Occipital lobe (tissue), 2 donors: Measurements from ENCODE around the gene DCT. TPM values are rescaled to one million over a fixed set of nuclear protein-coding genes. Genes with fewer than 3 reads are reported as not detected.

Source experiments
- DNase-seq: peaks from one replicate; lab custom pipeline; 2025; lab: John Stamatoyannopoulos, UW
- total RNA-seq: library from RNA; depleted of rRNA; stranded (reverse); fragments of >200 nt; gene quantifications from one replicate; pipeline ENCODE4 v1.2.3, GENCODE V29; 2014

Gene DCT
- total RNA-seq, 1 donor from 2014 or later: 0.47 TPM

DNA sequence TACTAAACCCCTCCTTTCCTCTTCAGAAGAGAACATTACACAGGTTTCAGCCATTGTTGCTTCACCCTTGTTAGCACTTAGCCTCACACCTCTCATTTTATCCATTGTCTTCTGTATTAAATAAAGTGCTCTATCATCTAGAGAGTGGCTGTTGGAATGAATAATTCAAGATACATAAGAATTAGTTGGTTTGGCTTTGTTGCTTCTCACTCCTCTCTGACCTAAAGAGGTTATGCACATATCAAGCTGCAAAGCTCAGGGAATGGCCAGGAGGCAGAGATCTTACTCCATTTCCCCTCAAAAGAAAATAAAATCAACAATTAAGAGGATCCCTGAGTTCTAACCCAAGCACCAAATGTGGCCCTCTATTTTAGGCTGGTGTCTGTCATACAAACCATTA is 79.7 kb downstream of the DCT start:
- no peak for DNase-seq

DNA sequence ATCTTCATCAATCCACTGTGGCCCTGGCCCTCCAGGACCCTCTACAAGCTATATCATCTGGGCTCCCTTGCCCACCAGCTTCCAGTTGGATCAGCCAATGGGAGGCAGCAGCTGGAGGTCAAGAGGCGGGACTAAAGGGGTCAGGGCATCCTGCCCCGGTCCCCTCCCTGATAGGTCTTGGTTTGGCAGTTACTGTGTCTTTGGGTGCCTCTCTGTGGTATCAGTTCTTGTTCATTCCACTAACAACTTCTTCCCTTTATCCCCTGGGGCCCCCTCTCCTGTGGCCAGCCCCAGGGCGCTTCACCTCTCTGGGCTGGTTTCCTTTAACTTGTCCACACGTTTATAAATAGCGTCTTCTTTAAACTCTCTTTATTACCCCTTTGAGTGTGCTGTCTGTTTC is 83.6 kb downstream of the DCT start:
- no peak for DNase-seq

DNA sequence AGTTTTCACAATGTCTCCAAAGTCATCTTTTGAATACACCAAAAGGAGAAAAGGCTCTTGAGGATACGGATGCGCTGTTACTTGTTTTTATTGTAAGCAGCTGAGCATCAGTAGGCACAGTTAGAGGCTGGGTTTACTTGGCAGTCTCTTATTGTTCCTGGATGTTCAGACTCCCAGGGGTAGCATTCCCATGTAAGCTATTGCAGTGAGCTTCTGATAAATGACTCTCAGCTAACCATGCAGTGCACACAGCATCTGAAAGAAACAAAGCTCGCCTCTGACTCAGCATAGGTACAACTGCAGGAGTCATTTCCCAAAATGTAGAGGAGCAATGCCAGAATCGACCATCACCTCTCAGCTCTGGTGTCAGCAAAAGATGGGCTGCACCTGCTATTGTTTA is 84.8 kb downstream of the DCT start:
- DNase-seq: no peak

DNA sequence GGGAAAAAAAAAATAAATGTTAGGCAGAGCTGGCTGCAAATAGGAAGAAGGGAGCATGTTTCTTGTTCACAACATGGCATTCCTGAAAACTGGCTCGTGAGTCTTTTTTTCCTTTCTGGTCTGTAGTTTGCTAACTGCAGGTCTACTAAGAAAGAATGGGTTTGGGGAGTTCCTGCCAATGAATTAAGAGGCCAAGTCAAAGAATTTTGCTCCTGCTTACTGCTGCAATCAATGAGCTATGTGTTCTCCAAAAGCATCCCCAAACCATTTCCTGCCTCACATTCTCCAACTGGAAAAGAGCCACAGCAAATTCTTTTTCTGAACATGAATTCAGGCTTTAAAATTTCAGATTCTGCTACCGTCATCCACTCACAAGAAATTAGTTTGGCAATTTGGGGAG is 88.6 kb downstream of the DCT start:
- DNase-seq: no peak

DNA sequence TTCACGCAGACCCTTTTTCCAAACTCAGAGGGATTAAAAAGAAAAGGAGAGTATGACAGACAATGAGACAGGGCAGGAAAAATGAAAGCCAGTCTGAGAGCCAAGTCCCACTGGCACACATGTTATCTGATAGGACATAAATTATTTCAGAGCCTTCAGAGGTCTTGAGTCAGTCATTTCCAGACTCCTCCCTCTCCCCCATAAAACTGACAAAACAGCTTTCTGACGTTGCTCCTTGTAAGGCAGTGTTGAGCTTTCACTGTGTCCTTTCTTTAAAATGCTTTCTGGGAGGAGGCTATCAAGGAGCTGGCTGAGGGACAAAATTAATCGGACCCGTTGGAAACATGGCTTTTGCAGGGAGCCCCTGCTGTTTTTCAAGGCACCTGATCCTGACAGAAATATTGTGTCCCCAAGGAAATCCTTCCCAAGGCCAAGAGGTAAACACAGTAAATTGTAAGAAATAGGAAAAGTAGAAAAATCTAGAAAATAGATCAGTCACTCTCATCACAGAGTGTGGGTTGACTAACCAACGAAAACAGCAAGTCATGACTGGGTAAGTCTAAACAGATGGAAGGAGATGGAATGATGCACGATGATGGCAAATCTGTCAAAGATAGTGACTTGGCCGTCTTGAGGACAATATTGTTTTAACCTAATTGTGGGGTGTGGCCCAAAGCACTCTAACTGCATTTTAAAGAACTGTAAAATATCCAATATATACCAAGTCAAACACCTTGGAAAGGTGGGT is 89.7 kb downstream of the DCT start:
- DNase-seq: no peak

GRCh38 chr13:94387047-94387446 is 92.4 kb downstream of the DCT start:
- no peak for DNase-seq

Other genes starting within 250 kb of the DCT start
- gene TGDS, start 116.5 kb upstream of the DCT start, total RNA-seq: 7.0 TPM
- 10.6 TPM for gene GPR180, start 122.2 kb upstream of the DCT start, total RNA-seq
- 4.2 TPM for gene SOX21, start 232.9 kb upstream of the DCT start, total RNA-seq